H54 (cell line): Measurements from ENCODE around the gene GFRA3.
"Not testable (repeated sequence)": the region's sequence is repeated elsewhere in the genome, so short reads cannot be mapped to it uniquely, and the experiment has no call there.

Experiments used
- DNase-seq: peaks from one replicate; pipeline ENCODE4 v3.0.0; 2011; ENCODE audit warnings: low spot score, mixed read lengths; ENCODE audit not compliant: insufficient read length
- FAIRE-seq: peaks from 3 replicates; lab custom pipeline; 2011; peaks lifted over from hg19 to GRCh38; lab: Jason Lieb, UNC
- POLR2A ChIP-seq: IDR thresholded peaks from 2 replicates; pipeline ENCODE4 v1.6.1; 2011; ENCODE audit warnings: low read depth, mild to moderate bottlenecking, low read length

Gene GFRA3

DNA sequence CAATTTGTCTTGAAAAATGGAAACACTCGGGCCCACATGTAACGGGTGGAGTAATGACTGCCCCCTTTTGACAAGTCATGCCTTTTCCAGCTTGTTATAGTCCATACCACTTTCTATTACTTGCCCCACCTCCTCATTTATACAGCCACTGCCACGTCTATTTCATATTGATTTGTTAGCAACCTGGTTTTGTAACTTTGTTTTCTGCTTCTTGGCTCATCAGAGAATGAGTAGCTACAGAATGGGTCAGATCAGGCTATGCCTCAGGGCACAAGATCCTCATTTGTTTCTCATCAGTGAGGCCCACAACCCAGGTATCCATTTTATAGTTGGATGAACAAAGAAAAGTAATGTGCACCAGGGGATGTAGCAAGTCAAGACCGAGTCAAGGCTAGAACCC is 1.7 kb downstream of the GFRA3 start:
- DNase-seq = no peak
- no peak for TF ChIP-seq POLR2A
- FAIRE-seq = no peak

DNA sequence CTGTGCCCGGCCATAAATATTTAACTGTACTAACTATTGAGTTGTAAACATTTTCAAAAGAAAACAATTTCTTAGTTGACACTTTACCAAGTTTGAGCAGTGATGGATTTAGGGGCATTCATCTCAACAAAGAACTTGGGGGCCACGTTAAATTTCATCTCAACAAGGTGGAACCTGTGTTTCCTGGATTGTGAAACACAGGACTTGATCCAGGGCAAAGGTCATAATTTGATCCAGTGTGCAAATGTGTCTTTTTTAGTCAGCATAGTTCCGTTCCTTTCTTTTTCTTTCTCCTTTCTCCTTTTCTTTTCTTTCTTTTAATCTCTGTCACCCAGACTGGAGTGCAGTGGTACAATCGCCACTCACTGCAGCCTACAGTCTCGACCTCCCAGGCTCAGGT is 3.1 kb downstream of the GFRA3 start:
- FAIRE-seq (no peak), DNase-seq (no peak)
- no peak for TF ChIP-seq POLR2A

DNA sequence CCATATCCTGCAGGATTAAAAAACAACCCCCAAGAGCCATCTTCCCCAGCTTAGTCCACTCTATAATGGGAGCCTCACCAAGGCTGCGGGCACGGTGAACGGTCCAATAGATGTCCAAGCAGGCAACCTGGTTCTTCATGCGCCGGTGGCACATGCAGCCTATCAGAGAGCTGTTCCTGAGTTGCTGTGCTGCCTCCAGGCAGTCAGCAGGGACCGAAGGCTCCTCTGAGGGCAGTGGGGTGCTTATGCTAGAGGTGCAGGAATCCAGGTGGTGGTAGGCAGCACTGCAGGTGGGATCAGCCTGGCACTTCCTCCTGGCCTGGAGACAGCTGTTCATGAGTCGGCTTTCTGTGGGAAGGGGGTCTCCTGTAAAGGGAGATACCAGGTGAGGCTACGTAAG is 10.2 kb downstream of the GFRA3 start:
- no peak for TF ChIP-seq POLR2A
- FAIRE-seq = no peak

DNA sequence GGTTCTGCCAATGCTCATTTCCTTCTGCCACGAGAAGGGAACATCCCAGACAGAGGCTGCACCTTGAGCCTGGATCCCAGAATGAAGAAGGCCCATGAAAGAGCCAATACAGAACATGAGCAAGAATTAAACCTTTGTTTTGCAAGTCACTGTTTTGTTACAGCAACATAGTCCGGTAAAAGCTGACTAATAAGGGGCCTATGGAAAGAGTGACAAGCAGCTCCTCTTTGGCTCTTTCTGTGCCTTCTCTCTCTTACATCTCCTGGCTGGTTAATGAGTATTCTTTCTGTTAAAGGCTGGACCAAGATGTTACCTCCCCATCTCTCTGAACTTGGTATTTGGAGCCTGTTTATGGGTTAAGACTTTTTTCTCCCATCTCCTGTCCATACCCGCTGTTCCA is 10.8 kb downstream of the GFRA3 start:
- no peak for TF ChIP-seq POLR2A
- DNase-seq (no peak), FAIRE-seq (no peak)

More for the DNA sequence above, 10.2 kb downstream of the GFRA3 start:
- no peak for DNase-seq

DNA sequence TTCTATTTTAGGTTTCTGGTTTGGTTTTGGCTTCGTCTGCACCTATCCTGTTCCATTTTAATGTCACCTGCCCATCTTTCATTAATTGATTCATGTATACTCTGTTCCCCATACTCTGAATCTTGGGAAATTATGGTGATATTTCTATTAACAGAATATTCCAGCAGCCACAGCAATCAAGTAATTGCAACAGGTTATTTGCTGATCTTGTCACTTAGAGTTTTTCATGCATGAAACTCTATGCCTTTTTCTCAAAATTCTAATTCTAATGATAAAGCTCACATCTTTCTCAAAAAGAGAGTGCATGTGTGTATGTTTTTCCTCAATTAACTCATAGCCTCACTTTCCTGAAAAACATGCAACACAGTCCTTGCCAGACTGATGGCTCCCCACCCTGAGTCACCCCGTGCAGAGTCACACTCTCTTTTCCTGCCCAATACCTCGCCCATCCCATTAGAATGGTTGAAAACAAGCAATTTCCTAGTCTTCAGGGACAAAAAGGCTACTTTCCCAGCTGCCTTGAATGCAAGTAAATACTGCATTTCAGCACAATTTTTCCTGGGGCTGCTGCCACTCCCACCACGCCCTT is 15.6 kb downstream of the GFRA3 start:
- DNase-seq = no peak
- TF ChIP-seq POLR2A = no peak
- no peak for FAIRE-seq

DNA sequence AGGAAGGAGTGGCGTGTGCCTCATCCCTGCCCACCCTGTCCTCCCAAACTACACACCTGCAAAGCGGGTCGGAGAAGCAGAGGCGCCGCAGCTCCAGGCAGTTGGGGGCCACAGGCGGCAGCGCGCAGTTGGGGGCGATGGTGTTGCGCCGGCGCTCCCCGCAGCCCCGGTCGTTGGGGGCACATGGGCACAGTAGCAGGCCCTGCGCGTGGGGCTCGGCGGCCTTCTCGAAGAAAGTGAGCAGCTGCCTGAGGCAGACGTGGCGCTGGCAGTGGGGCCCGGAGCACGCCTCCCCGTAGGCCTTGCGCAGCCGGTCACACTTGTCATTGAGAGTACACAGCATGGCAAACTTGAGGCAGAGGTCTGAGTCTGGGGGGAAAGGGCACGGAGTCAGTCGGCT is 16.8 kb downstream of the GFRA3 start:
- DNase-seq (no peak), FAIRE-seq (no peak)
- TF ChIP-seq POLR2A = no peak

DNA sequence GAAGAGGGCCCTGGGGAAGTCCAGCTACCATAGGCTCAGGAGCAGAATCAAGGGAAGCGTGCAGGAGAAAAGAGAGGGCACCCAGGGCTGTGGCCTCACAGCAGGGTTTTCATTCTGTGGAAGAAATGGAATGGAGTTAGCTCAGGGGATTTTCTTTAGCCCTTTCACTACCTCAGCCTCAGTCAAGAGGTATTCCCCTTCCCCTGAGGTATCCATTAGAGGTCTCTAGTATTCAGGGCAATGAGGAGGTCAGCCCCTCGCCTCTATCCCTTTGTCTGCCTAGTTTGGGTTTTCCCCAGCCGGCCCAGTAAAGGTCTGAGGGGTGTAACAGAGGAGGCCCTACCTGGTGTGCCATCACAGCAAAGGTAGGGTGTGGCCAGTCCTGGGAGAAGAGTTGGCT is 21.5 kb downstream of the GFRA3 start:
- DNase-seq (no peak), FAIRE-seq (no peak)
- TF ChIP-seq POLR2A = no peak

DNA sequence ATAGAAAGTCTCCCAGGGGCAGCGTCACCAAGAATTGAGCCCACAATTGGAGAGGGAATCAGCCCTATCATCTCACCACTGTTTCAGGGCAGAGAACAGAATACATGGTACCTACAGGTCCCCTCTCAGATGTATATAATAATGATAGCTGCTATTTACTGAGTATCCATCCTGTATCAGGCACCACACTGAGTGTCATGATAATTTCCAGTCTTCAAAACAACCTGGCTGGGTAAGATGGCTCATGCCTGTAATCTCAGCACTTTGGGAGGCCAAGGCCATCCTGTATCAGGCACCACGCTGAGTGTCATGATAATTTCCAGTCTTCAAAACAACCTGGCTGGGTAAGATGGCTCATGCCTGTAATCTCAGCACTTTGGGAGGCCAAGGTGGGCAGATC is 26.6 kb downstream of the GFRA3 start:
- DNase-seq, FAIRE-seq: not testable (repeated sequence)

DNA sequence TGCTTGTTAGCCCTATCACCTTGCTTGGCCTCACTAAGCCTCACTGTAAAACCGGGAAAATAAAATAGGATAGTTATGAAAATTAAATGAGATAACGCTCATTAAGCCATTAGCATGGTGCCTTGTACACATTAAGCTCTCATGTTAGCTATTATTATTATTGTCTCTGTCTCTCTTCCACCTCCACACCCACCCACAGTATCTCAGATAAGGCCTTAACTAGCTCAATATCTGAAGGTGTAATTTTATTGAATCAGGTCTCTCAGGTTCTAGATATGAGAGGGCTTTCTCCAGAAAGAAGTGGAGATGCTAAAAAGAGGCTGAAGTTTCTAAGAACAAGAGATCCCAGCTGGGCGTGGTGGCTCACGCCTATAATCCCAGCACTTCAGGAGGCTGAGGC is 27.6 kb downstream of the GFRA3 start:
- DNase-seq (no peak), FAIRE-seq (no peak)
- no peak for TF ChIP-seq POLR2A

DNA sequence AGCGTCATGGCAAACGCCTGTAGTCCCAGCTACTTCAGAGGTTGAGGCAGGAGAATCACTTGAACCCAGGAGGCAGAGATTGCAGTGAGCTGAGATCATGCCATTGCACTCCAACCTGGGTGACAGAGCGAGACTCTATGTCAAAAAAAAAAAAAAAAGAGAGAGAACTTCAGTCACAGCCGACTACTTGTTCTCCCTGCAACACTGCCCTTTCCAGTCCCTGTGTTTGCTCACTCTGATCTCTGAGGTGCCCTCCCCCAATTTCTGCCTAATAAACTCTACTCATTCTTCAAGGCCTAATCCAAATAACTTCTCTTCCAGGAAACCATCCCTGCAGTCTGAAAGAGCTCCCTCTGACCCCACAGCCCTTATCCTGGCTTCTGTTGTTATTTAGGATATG is 28.1 kb downstream of the GFRA3 start:
- no peak for TF ChIP-seq POLR2A
- FAIRE-seq (no peak), DNase-seq (no peak)

DNA sequence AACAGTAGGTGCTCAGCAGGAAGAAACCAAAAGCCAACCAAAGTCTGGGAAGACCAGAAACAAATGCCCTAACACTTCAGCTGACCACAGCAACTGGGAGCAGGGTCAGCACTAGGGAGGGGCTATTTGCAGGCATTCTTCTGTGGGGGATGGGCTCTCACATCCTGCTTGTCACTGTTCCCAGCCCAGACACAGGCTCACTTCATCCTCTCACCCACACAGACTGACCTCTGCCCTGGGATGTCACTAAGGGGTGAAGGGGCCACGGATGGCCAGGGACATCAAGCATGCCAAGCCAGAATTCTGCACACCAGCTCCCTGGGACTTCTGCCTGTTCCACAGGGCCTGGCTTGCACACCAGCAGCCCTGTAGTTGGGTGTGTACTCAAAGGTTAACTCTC is 28.7 kb downstream of the GFRA3 start:
- DNase-seq (no peak), FAIRE-seq (no peak)
- no peak for TF ChIP-seq POLR2A

DNA sequence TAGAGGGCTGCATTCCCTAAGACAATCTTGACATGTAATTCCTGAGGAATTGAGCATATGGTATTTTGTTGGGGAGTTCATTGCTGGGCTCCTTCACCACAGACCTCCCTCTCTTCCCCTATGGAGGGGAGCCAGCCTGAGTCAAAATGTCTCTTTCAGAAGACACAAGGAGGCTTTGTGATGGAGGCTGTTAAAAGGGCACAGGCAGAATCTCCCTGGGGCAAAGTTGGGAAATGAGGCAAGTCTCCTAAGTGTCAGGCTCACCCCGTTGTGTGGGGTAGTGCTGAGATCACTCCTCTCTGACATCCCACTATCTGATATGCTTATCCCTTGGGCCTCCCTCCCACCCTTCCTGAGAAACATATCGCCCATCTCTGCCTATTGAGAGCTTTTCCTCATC is 30.6 kb downstream of the GFRA3 start:
- FAIRE-seq (no peak), DNase-seq (no peak)
- TF ChIP-seq POLR2A = no peak

DNA sequence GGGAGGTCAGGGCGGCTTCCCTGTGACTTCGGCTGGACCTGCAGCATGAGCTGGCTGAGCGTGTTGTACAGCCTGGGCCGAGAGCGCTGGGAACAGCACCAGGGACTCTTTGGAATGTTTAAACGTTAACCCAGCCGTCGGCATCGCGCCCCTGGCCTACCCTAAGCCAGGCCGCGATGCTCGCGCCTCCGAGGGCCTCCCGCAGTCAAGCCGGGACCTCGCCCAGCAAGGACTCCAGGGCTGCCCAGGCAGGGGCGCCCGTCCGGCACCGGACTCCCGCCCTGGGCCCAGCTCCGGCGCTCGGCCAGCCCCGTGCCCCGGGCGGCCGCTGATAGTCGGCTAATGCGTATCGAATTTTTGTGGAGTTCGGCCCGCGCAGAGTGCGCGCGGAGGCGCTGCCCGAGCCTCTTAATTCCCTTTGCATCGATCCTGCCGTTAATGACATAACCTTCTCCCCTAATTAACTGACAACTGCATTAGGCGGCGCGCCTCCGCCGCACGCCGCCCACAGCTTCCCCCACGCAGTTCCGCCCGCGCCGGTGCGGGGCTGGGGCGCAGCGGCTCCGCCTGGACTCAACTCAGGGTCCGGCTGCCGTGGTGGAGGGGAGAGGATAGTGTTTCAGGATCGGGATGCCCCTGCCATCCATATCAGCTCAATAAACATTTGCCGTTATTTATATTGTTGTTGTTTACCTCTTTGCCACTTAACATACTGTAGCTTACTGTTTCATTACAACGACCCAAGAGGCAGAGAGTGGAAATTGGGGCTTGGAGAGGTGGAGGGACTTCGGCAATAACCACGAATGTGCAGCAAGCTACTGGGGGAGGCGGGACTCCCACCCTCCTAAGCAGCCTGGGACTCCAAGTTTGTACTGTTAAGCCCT is 32.5 kb downstream of the GFRA3 start:
- FAIRE-seq (no peak), DNase-seq (no peak)
- TF ChIP-seq POLR2A = no peak

DNA sequence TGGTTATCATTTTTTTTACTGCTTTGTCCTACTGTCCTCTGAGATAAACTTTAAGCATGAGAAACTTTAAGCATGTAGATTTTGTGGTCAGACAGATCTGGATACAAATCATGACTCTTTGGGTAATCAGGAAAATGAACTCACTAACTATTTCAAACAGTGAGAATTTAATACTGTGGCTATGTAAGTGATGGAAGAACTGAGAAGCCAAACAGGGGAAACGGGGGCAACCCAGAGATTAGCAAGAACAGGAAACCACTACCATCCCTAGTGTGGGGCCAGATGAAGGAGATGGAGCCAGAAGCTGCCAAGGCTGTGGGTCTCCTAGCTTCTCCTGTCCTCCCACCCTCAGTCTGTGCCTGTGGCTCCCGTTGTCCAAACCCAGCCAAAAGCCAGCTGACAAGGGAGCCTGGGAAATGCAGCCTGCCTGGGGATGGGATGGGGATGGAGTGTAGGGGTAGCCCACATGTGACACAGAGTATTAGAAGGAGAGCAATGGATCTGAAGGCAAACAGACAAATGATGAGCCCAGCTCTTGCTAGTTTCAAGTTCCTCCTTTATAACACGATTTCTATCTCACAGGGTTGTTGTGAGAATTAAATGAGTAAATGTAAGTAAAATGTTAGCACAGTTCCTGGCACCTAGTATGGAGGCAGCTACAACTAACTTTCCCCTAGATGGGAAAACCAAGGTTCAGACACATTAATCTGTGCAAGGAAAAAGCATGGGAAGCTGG is 33.6 kb downstream of the GFRA3 start:
- TF ChIP-seq POLR2A = no peak
- FAIRE-seq = no peak
- no peak for DNase-seq

DNA sequence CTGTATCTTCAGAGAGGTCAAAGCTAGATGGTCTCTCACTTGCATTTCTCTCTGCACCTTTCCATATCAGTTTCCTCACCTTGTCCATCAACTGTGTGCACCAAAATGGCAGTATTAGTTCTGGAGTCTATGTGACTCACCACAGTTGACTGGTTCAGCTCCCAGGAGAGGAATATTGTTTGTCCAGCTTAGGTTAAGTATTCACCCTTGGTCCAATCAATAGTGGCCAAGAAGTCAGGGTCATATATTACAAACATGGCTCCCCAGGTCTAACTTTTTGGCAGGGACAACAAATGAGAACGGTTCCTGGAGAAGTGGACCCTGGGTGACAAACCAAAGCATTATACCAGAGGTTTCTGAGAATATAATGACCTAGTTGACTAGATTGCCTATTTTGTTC is 36.4 kb downstream of the GFRA3 start:
- FAIRE-seq = no peak
- no peak for TF ChIP-seq POLR2A
- no peak for DNase-seq
